HCT116 (cell line): ENCODE measurements around the gene LCT. TPM values are rescaled to one million over a fixed set of nuclear protein-coding genes. Genes with fewer than 3 reads are reported as not detected.

Source experiments
- total RNA-seq: library from RNA; stranded (reverse); gene quantifications from one replicate; pipeline ENCODE4 v1.2.1, GENCODE V29; 2021; ENCODE audit not compliant: unreplicated experiment

The LCT gene
- total RNA-seq, 1 experiment from 2014 or later: 0.12 TPM

Other genes starting within 250 kb of the LCT start
- 69.7 TPM for gene UBXN4, start 95.3 kb downstream of the LCT start, total RNA-seq
- 84.8 TPM for gene MCM6, start 39.3 kb upstream of the LCT start, total RNA-seq
- gene DARS1, start 148.4 kb upstream of the LCT start, total RNA-seq: 94.8 TPM